ENCODE results near the gene RPUSD1.
"Not testable (repeated sequence)": the region's sequence is repeated elsewhere in the genome, so short reads cannot be mapped to it uniquely, and the experiment has no call there.

The RPUSD1 gene

GRCh38 chr16:787978-788398 lies at the start of gene RPUSD1:
Gene RPUSD1, minus strand, starts transcription at chr16:788381. Its CDS starts 644 bp downstream, at chr16:787737.
- no peak for TF ChIP-seq CTCF (conservative IDR thresholded peaks at IDR 0.05; ENCODE audit: low read depth, low read length)
- no peak for DNase-seq (ENCODE audit: low read depth)
- peak within 1 kb of the TSS; percentile 86 for H3K4me3 ChIP-seq (ENCODE audit: low read depth, low read length)

GRCh38 chr16:836822-837221 lies 48.6 kb upstream of the RPUSD1 start:
- not testable (repeated sequence) for H3K4me3 ChIP-seq (ENCODE audit: low read depth, low read length)

GRCh38 chr16:836221-836620 lies 48.0 kb upstream of the RPUSD1 start:
- no peak overlapping the region for H3K4me3 ChIP-seq (ENCODE audit: low read depth, low read length)
- TF ChIP-seq CTCF (conservative IDR thresholded peaks at IDR 0.05; ENCODE audit: low read depth, low read length): no peak
- no peak for DNase-seq (ENCODE audit: low read depth)

More at GRCh38 chr16:836822-837221, 48.6 kb upstream of the RPUSD1 start:
- DNase-seq (ENCODE audit: low read depth): not testable (repeated sequence)

- no peak overlapping the region for H3K4me3 ChIP-seq (ENCODE audit: low read depth, low read length)
- no peak for DNase-seq (ENCODE audit: low read depth)
- TF ChIP-seq CTCF (conservative IDR thresholded peaks at IDR 0.05; ENCODE audit: low read depth, low read length): no peak
These were observed 47.2 kb upstream of the RPUSD1 start for GRCh38 chr16:835373-835772.

- TF ChIP-seq CTCF (conservative IDR thresholded peaks at IDR 0.05; ENCODE audit: low read depth, low read length): no peak
- H3K4me3 ChIP-seq (ENCODE audit: low read depth, low read length): no peak overlapping the region
- no peak for DNase-seq (ENCODE audit: low read depth)
These were observed 45.2 kb upstream of the RPUSD1 start for GRCh38 chr16:833411-833810.

- no peak overlapping the region for H3K4me3 ChIP-seq (ENCODE audit: low read depth, low read length)
- no peak for DNase-seq (ENCODE audit: low read depth)
- TF ChIP-seq CTCF (conservative IDR thresholded peaks at IDR 0.05; ENCODE audit: low read depth, low read length): no peak
These were observed 44.6 kb upstream of the RPUSD1 start for GRCh38 chr16:832652-833336.

- H3K4me3 ChIP-seq (ENCODE audit: low read depth, low read length): no peak overlapping the region
- TF ChIP-seq CTCF (conservative IDR thresholded peaks at IDR 0.05; ENCODE audit: low read depth, low read length): no peak
- DNase-seq (ENCODE audit: low read depth): no peak
These were observed 43.6 kb upstream of the RPUSD1 start for GRCh38 chr16:831571-832413.
